Activated gamma-delta T cell treated with anti-CD3 and anti-CD28 coated beads, Interleukin-2, amount 50 U/mL, for 16 hours (primary cell): Measurements from ENCODE around the gene PAIP2.
A peak's percentile ranks its signal among the peaks of the same experiment; 100 is the strongest.
"Not testable (repeated sequence)": the region's sequence is repeated elsewhere in the genome, so short reads cannot be mapped to it uniquely, and the experiment has no call there.

Source experiments
- DNase-seq: peaks from one replicate; pipeline ENCODE4 v3.0.0-alpha.2; 2020; ENCODE audit warnings: low read depth

The PAIP2 gene

GRCh38 chr5:139392678-139393496, 51.2 kb downstream of the PAIP2 start:
- DNase-seq = peak; percentile 67

GRCh38 chr5:139393497-139394122, 52.0 kb downstream of the PAIP2 start:
- DNase-seq = no peak

GRCh38 chr5:139394123-139394653, 52.5 kb downstream of the PAIP2 start:
- DNase-seq = peak; percentile 49

GRCh38 chr5:139394654-139395566, 53.3 kb downstream of the PAIP2 start, which contains the start of gene PROB1:
Gene PROB1 (minus strand): TSS chr5:139395104. CDS start chr5:139395081, 23 bp downstream.
- no peak for DNase-seq

DNA sequence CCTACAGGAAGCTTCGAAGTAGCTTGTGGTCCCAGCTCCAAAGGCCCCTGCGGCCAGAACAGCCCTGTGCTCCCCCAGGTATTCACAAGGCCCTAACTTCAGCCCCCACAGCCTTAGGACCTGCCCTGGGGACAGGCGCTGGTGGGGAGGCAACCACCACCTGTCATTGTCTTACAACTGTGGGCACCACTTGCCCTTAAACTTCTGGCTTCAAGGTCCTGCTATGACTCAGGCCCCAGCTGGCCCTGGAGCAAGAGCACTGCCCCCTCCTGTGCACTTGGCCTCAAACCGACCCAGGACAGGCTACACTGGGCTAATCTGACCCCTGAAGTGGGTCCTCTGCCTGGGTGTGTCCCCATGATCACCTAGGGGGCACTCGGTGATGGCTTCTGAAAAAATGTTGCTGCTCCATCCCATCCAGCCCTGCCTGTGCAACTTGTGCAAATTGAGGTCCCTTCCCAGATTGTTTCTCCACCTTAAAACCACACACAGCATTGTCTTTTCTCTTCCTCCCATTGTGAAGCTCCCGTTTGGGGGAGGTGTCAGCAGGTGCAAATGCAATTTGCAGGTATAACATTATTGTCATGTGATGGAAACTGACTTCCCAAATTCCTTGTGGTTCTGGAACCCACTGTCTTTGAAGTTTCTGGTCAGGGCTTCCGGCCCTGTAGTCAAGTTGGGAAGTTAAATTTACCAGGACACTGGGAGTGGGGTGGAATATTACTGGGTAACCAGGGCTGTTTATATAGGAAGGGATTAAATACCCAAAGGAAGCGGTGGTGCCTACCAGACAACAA, 54.4 kb downstream of the PAIP2 start:
- no peak for DNase-seq

- no peak for DNase-seq
Measured at GRCh38 chr5:139396691-139397090, 55.0 kb downstream of the PAIP2 start.

DNA sequence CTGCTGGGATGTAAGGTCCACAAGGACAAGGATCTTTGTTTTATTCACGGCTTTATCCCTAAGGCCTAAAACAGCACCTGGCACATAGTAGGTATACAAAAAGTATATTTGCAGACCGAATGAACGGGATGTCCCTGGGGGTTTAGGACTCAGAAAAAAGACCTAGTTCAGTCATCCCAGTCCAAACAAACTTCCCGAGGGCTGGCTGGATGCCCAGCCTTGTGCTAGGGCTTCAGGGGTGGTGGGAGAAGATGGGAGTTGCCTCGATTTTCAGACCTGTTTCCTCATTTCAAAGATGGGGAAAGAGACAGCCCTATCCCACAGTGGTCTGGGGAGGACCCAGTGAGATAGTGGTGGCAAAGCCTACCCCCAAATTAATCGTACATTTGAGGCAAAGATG, 56.3 kb downstream of the PAIP2 start:
- no peak for DNase-seq

GRCh38 chr5:139399501-139400121, 58.0 kb downstream of the PAIP2 start:
- no peak for DNase-seq

GRCh38 chr5:139401546-139401945, 59.9 kb downstream of the PAIP2 start:
- no peak for DNase-seq

GRCh38 chr5:139402561-139403158, 61.0 kb downstream of the PAIP2 start:
- no peak for DNase-seq

DNA sequence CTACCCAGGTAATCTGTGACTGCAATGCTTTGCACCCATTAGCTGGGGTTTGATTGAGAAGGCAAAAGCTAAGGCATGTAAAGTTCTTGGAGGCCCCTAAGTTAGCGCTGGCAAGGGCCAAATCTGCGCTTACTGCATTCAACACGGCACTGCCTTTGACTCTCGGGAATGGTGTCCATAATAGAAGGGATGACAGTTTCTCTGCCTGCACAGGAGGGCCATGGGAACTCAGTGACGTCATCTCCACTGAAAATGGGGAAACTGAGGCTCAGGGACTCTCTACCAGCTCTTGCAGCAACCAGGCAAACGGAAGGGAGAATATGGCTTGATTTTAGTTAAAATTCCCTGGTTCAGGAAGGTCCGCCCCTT, 61.7 kb downstream of the PAIP2 start:
- no peak for DNase-seq

GRCh38 chr5:139403787-139404483, 62.3 kb downstream of the PAIP2 start, which contains the start of gene SPATA24:
Gene SPATA24 (minus strand): TSS chr5:139404089. CDS start chr5:139404060, 29 bp downstream.
- DNase-seq = peak; percentile 97

GRCh38 chr5:139404484-139404840, 62.8 kb downstream of the PAIP2 start:
- DNase-seq = no peak

DNA sequence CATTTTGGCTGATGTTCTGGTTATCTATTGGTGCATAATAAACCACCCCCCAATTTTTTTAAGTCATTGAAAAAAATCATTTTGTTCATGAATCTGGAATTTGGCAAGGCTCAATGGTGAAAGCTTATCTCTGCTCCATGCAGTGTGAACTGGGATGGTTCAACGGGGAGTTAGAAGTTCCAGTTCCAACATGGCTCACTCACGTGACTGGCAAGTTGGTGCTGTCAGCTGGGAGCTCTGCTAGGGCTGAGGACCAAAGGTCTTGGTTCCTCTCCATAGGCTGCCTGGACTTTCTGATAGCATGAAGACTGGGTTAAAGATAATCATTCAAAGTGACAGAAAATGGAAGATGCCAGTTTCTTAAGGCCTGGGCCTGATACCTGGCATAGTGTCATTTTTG, 65.3 kb downstream of the PAIP2 start:
- no peak for DNase-seq

- no peak for DNase-seq
Measured at GRCh38 chr5:139407517-139407916, 65.9 kb downstream of the PAIP2 start.

DNA sequence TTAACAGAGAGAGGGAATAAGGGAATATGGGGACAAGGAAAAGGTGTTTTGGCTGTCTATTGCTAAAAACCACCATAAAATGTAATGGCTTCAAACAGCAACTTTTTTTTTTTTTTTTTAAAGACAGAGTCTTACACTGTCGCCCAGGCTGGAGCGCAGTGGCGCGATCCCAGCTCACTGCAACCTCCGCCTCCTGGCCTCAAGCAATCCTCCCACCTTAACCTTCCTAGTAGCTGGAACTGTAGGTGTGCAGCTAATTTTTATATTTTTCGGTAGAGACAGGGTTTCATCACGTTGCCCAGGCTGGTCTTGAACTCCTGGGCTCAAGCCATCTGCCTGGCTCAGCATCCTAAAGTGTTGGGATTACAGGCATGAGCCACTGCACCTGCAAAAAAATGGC, 66.5 kb downstream of the PAIP2 start:
- no peak for DNase-seq

DNA sequence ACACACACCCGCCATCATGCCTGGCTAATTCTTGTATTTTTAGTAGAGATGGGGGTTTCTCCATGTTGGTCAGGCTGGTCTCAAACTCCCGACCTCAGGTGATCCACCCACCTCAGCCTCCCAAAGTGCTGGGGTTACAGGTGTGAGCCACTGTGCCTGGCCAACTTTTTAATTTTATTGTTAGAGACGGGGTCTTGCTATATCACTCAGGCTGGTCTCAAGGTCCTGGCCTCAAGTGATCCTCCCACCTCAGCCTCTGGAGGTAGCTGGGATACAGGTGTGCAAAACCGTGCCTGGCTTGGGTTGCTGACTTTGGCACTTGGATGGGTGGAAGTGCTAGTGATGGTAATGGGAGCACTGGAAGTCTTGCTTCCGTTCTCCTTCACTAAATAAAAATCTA, 67.5 kb downstream of the PAIP2 start:
- DNase-seq = not testable (repeated sequence)

- no peak for DNase-seq
Measured at GRCh38 chr5:139410121-139410992, 68.7 kb downstream of the PAIP2 start.
